NCI-H2107 treated with DMSO at 0.1 percent for 48 hours (cell line): ENCODE data around the gene CYREN.
"Not testable (repeated sequence)": the region's sequence is repeated elsewhere in the genome, so short reads cannot be mapped to it uniquely, and the experiment has no call there.

Experiments
- DNase-seq: peaks from one replicate; lab custom pipeline; 2025; ENCODE audit not compliant: unreplicated experiment; lab: John Stamatoyannopoulos, UW

Gene CYREN

GRCh38 chr7:135179321-135179925 lies 8.9 kb upstream of the CYREN start:
- DNase-seq: no peak

DNA sequence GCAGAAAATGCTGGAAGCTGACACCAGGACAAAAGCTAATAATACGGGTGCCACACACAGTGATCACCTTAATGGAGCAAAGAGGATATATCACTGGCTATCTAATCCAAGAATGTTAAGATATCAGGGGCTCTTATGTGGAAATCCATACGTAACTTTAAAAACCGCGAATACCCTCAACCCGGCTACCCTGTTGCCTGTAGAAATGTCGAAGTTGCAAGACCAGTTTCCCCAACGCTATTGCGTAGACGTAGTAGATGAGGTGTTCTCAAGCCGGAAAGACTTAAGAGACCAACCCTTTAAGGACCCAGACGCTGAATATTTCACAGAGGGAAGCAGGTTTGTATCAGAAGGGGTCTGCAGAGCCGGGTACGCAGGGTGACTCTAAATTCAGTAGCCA lies 7.9 kb upstream of the CYREN start:
- DNase-seq: no peak

- DNase-seq: no peak
Measured at GRCh38 chr7:135177028-135177696, 6.7 kb upstream of the CYREN start.

GRCh38 chr7:135175931-135176330 lies 5.4 kb upstream of the CYREN start:
- no peak for DNase-seq

- no peak for DNase-seq
Measured at GRCh38 chr7:135174941-135175340, 4.4 kb upstream of the CYREN start.

DNA sequence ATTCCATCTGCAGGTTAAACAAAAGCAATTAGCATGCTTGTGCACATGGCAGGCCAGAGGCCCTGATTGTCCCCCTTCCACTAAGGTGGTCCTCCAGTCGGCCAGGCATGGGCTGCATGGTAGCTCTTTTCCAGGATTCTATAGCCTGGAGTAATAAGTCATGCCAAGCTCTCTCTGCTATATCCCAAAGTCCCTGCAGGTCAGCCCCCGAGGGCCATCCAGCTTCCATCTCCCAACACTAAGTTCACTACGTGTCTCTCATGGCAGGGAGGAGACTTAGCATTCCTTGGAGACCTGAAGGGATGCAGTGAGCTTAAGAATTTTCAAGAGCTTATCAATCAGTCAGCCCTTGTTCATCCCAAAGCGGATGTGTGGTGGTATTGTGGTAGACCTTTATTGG lies 3.4 kb upstream of the CYREN start:
- not testable (repeated sequence) for DNase-seq

- not testable (repeated sequence) for DNase-seq
Measured at GRCh38 chr7:135171581-135172291, 1.2 kb upstream of the CYREN start.

DNA sequence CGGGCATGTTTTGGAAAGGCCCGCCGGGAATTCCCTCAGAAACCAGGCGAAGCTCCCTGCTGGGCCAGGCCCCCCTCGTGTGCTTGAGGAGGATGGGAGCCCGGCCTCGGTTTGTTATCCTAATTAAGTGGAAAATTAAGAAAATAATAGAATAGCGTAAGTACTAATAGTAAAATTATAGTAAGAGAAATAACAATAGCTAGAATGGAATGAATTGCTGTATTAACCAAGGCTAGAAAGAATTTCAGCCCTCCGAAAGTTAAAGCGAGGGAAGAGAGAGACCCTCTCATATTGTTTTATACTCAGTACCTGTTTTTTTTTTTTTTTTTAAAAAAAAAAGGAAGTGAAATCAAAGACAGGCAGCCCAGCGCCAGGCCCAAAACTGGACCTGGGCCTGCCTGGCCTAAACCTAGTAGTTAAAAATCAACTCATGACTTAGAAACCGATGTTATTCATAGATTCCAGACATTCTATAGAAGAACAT lies 533 bp upstream of the CYREN start:
- not testable (repeated sequence) for DNase-seq

GRCh38 chr7:135169964-135170273 lies 588 bp downstream of the CYREN start:
- DNase-seq: no peak

- DNase-seq: no peak
Measured at GRCh38 chr7:135169141-135169963, 1.2 kb downstream of the CYREN start.

GRCh38 chr7:135168489-135169140 lies 1.9 kb downstream of the CYREN start:
- DNase-seq: no peak

DNA sequence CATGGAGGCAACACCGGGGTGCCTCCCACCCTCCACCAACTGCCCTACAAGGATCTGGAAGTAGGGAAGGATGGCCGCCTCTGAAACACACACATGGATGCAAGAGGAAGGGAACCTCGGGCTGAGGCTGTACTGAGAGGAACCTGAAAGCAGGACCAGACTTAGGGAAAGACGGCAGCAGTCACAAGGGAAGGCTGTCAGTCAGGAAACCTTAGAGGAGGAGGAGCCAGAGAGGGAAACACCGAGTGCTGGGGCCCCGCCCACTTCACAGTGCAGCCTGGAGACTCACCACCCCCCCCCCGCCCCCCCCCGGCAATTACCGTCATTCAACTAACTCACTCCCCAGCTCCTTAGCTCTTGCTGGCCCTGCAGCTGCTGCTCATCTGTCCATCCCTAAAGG lies 2.5 kb downstream of the CYREN start:
- DNase-seq: no peak

DNA sequence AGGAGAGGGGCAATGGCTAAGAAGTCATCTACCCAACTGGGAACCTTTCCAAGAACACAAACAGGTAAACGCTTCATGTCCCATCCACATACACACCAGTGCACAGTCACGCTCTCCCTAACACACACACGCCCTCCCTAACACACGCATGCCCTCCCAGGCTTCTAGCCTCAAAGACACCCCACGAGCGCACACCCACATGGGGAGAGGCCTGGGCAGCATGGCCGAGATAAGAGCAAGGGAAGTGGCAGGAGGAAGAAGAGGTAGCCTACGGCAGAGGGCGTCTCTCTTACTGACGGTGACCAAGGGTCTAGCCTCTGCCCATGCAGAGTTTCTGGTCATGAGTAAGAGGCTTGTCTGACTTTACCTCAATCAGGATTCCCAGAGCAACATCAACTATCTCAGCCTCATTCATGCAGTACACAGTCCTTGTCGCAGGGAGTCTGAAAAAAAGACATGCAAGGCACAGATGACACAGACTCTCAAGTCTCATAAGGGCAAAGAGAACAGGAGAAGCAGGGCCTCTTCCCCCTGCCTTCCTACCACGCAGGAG lies 3.1 kb downstream of the CYREN start:
- DNase-seq: no peak

GRCh38 chr7:135166338-135166990 lies 4.0 kb downstream of the CYREN start:
- no peak for DNase-seq

- DNase-seq: no peak
Measured at GRCh38 chr7:135165862-135166261, 4.6 kb downstream of the CYREN start.

- DNase-seq: no peak
Measured at GRCh38 chr7:135164357-135165061, 6.0 kb downstream of the CYREN start.

GRCh38 chr7:135162382-135163001 lies 8.0 kb downstream of the CYREN start:
- no peak for DNase-seq

DNA sequence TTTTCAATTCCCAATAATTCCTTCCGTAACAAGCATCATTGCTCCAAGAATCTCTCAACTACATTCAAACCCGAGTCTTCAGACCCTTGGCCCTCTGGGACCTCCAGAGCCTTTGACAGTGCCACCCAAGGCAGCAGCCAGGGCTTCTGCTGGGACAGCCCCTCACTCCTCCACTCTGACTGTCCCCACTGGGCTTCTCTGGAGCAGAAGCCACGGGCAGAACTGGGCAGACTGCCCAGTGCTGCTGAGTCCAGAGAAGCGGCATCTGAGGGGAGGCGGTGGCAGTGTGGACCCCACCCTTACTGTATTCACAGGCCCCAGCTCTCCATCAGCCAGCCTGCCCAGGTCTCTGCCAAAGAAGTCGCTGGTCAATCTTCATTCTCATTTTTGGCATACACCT lies 8.8 kb downstream of the CYREN start:
- DNase-seq: no peak
